Mesenchymal stem cell (in vitro differentiated cells and primary cell): Measurements from ENCODE around the gene KRTAP10-11.
"Not testable (repeated sequence)": the region's sequence is repeated elsewhere in the genome, so short reads cannot be mapped to it uniquely, and the experiment has no call there.

ENCODE experiments used
- DNase-seq: peaks from one replicate; pipeline ENCODE4 v3.0.0-alpha.2; 2013
- H2AFZ ChIP-seq: one replicate; pipeline ENCODE4 v1.6.1; 2013; ENCODE audit warnings: low read depth, mild to moderate bottlenecking, control low read depth, inconsistent platforms, low read length, moderate library complexity
- H2AK5ac ChIP-seq: 2 replicates; pipeline ENCODE4 v1.6.1; 2013; ENCODE audit warnings: low read length, moderate library complexity, mild to moderate bottlenecking, inconsistent platforms; ENCODE audit not compliant: severe bottlenecking
- H2BK120ac ChIP-seq: one replicate; pipeline ENCODE4 v1.6.1; 2013; ENCODE audit warnings: low read depth, mild to moderate bottlenecking, inconsistent platforms, low read length, moderate library complexity
- H2BK12ac ChIP-seq, 2 experiments: one replicate each; pipeline ENCODE4 v1.6.1; 2013; ENCODE audit warnings: inconsistent platforms in 2 of 2, low read length in 2 of 2, mild to moderate bottlenecking in 2 of 2, moderate library complexity in 2 of 2, control low read depth in 1 of 2
- H2BK15ac ChIP-seq: one replicate; pipeline ENCODE4 v1.6.1; 2013; ENCODE audit warnings: mild to moderate bottlenecking, low read depth, inconsistent platforms; ENCODE audit not compliant: poor library complexity, severe bottlenecking
- H2BK5ac ChIP-seq: 2 replicates; pipeline ENCODE4 v1.6.1; 2013; ENCODE audit warnings: low read depth, mild to moderate bottlenecking, low read length, control low read depth, inconsistent platforms; ENCODE audit not compliant: poor library complexity, severe bottlenecking
- H3K14ac ChIP-seq, 2 experiments: one replicate each; pipeline ENCODE4 v1.6.1; 2013; ENCODE audit warnings: inconsistent platforms in 2 of 2, low read length in 2 of 2, control low read depth in 1 of 2, mild to moderate bottlenecking in 1 of 2, moderate library complexity in 1 of 2
- H3K18ac ChIP-seq, 2 experiments: one replicate each; pipeline ENCODE4 v1.6.1; 2013; ENCODE audit warnings: inconsistent platforms in 2 of 2, low read length in 2 of 2, control low read depth in 1 of 2, low read depth in 1 of 2, mild to moderate bottlenecking in 1 of 2
- H3K23ac ChIP-seq, 2 experiments: one replicate each; pipeline ENCODE4 v1.6.1; 2013; ENCODE audit warnings: inconsistent platforms in 2 of 2, low read length in 2 of 2, mild to moderate bottlenecking in 2 of 2, moderate library complexity in 2 of 2, control low read depth in 1 of 2
- H3K27ac ChIP-seq: 2 replicates; pipeline ENCODE4 v1.5.1; 2013; ENCODE audit warnings: mild to moderate bottlenecking, moderate library complexity, low read length, control low read depth, inconsistent platforms; ENCODE audit not compliant: poor library complexity, severe bottlenecking
- H3K27me3 ChIP-seq, 2 experiments: 2 replicates each; pipeline versions ENCODE4 v1.6.1 to v1.7.0; 2013; ENCODE audit warnings: low read length in 2 of 2, mild to moderate bottlenecking in 2 of 2, moderate library complexity in 2 of 2, control low read depth in 1 of 2, inconsistent platforms in 1 of 2; ENCODE audit not compliant: control insufficient read depth in 1 of 2, insufficient read depth in 1 of 2
- H3K36me3 ChIP-seq, 2 experiments: 2 replicates each; pipeline versions ENCODE4 v1.6.1 to v1.7.0; 2013; ENCODE audit warnings: low read length in 2 of 2, control low read depth in 1 of 2, inconsistent platforms in 1 of 2, low read depth in 1 of 2, mild to moderate bottlenecking in 1 of 2; ENCODE audit not compliant: insufficient read depth in 2 of 2, control insufficient read depth in 1 of 2
- H3K4ac ChIP-seq, 2 experiments: one replicate each; pipeline ENCODE4 v1.6.1; 2013; ENCODE audit warnings: inconsistent platforms in 2 of 2, low read length in 2 of 2, mild to moderate bottlenecking in 2 of 2, moderate library complexity in 2 of 2, control low read depth in 1 of 2, low read depth in 1 of 2
- H3K4me1 ChIP-seq: 2 replicates; pipeline ENCODE4 v1.6.1; 2013; ENCODE audit warnings: low read depth, low read length, control low read depth; ENCODE audit not compliant: control insufficient read depth, insufficient read depth
- H3K4me2 ChIP-seq: 2 replicates; pipeline ENCODE4 v1.6.1; 2013; ENCODE audit warnings: low read length, mild to moderate bottlenecking, inconsistent platforms; ENCODE audit not compliant: poor library complexity, severe bottlenecking
- H3K4me3 ChIP-seq, 2 experiments: 2 replicates each; pipeline versions ENCODE4 v1.5.1 to v1.7.0; 2013; ENCODE audit warnings: low read length in 2 of 2, mild to moderate bottlenecking in 2 of 2, control low read depth in 1 of 2, low read depth in 1 of 2; ENCODE audit not compliant: insufficient read depth in 1 of 2
- H3K79me1 ChIP-seq: replicated peaks from 2 replicates; pipeline ENCODE4 v1.6.1; 2013; ENCODE audit warnings: mild to moderate bottlenecking, control low read depth, low read length, inconsistent platforms; ENCODE audit not compliant: poor library complexity, severe bottlenecking
- H3K9ac ChIP-seq: 2 replicates; pipeline ENCODE4 v1.7.0; 2013; ENCODE audit warnings: mild to moderate bottlenecking, low read length, moderate library complexity
- H3K9me3 ChIP-seq: 2 replicates; pipeline ENCODE4 v1.7.0; 2013; ENCODE audit warnings: mild to moderate bottlenecking, low read length; ENCODE audit not compliant: control insufficient read depth
- H4K8ac ChIP-seq: one replicate; pipeline ENCODE4 v1.6.1; 2013; ENCODE audit warnings: inconsistent platforms, mild to moderate bottlenecking, low read length, moderate library complexity
- H4K91ac ChIP-seq: one replicate; pipeline ENCODE4 v1.6.1; 2013; ENCODE audit warnings: mild to moderate bottlenecking, low read length, inconsistent platforms
- WGBS: methylation state at CpG from one replicate; pipeline ENCODE4 v1.1.7; 2013; ENCODE audit warnings: mixed read lengths; 5-methylcytosine and 5-hydroxymethylcytosine counted together

The KRTAP10-11 gene

DNA sequence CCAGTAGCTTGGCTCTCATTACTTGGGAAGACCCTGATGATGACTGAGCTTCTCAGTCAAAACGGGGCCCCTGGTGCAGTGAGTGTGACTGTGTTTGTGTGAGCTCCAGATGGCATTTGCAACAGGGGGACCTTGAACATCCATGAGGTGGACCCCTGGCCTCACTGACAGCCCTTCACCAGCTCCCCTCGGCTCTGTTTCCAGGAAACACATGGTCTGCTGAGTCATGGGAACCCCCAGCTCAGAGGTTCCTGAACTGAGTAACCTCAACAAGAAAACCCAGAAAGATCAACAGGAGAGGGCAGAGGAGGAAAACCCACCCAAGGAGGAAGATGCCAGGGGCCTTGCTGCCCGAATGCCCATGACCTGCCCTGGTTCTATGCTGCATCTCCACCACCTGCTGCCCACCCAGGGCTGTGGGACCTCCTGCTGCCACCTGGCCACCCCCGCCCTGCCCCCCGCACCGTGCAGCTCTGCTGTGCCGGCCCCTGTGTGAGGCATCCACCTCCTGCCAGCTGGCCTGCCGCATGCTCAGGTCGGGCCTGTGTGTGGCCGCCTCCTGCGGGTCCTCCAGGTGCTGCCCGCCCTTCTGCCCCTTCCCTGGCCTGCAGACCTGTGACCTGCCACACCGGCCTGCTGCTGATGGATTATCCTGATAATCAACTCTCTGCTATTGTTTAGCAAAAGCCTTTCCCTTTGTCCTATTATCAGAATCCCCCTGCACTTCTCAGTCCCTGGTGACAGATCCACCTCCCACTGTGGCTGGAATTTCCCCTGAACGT is 40.0 kb downstream of the KRTAP10-11 start:
- Histone ChIP-seq H2BK12ac (no peak overlapping the region), H4K8ac (no peak overlapping the region), H3K79me1 (no peaks in the 10 kb centered on the region), H2BK120ac (no peak overlapping the region), H2AK5ac (no peak overlapping the region), H3K36me3 (no peaks in the 10 kb centered on the region), H3K4me3 (no peak overlapping the region), H3K27me3 (peaks cover 37 to 40% of the 10 kb centered on the region in 2 experiments), H3K9me3 (peaks cover 2% of the 10 kb centered on the region), H3K4me1 (no peaks in the 10 kb centered on the region), H4K91ac (no peak overlapping the region), H3K23ac (no peak overlapping the region), H3K27ac (no peak overlapping the region), H2BK5ac (no peak overlapping the region), H2BK15ac (no peak overlapping the region), H3K18ac (no peak overlapping the region), H3K4me2 (no peak overlapping the region), H3K14ac (no peak overlapping the region), H3K9ac (no peak overlapping the region), H3K4ac (no peak overlapping the region), H2AFZ (no peak overlapping the region)
- WGBS: 50% methylated on average over 12 of the region's 14 CpGs
- DNase-seq: no peak

GRCh38 chr21:44686843-44687561 is 40.8 kb downstream of the KRTAP10-11 start:
- WGBS: 71% methylated on average over 25 of the region's 25 CpGs
- no peak overlapping the region for H4K91ac ChIP-seq
- H3K14ac ChIP-seq: no peak overlapping the region
- peaks cover 4% of the 10 kb centered on the region for H3K9me3 ChIP-seq
- no peak overlapping the region for H2AFZ ChIP-seq
- H3K18ac ChIP-seq: no peak overlapping the region
- H4K8ac ChIP-seq: no peak overlapping the region
- no peak overlapping the region for H3K4me2 ChIP-seq
- no peak overlapping the region for H2BK15ac ChIP-seq
- H2AK5ac ChIP-seq: no peak overlapping the region
- H3K27me3 ChIP-seq: peaks cover 37 to 41% of the 10 kb centered on the region in 2 experiments
- no peak overlapping the region for H3K4ac ChIP-seq
- H3K23ac ChIP-seq: no peak overlapping the region
- no peak overlapping the region for H2BK12ac ChIP-seq
- no peak overlapping the region for H2BK120ac ChIP-seq
- no peaks in the 10 kb centered on the region for H3K36me3 ChIP-seq
- H3K79me1 ChIP-seq: no peaks in the 10 kb centered on the region
- H3K4me3 ChIP-seq: no peak overlapping the region
- no peak overlapping the region for H2BK5ac ChIP-seq
- H3K4me1 ChIP-seq: no peaks in the 10 kb centered on the region
- DNase-seq: no peak
- no peak overlapping the region for H3K27ac ChIP-seq
- H3K9ac ChIP-seq: no peak overlapping the region

DNA sequence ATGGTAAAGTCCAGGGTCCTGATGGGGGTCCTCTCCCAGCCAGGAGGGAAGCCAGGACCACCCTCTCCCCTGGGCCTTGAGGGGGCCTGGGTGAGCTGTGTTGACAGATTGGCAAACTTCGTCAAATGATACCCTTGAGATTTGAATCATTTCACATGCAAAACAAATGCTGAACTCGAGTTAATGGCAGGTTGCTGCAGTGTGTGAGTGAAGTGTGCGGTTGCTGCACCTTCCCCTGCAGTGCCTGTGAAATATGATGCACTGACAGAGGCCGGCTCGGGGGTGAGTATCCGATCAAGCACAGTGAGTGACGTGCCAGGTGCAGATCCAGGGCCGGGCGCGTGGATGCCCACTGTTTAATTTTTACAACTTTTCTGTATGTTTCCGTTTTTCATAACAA is 41.5 kb downstream of the KRTAP10-11 start:
- Histone ChIP-seq H3K27ac (no peak overlapping the region), H3K18ac (no peak overlapping the region), H2AK5ac (no peak overlapping the region), H4K8ac (no peak overlapping the region), H3K23ac (no peak overlapping the region), H3K27me3 (peaks cover 30 to 36% of the 10 kb centered on the region in 2 experiments), H3K36me3 (no peaks in the 10 kb centered on the region), H3K9me3 (peaks cover 8% of the 10 kb centered on the region), H3K4me3 (no peak overlapping the region), H3K4me2 (no peak overlapping the region), H2AFZ (no peak overlapping the region), H3K9ac (no peak overlapping the region), H4K91ac (no peak overlapping the region), H2BK12ac (no peak overlapping the region), H3K4me1 (no peaks in the 10 kb centered on the region), H3K4ac (no peak overlapping the region), H3K79me1 (no peaks in the 10 kb centered on the region), H3K14ac (no peak overlapping the region), H2BK15ac (no peak overlapping the region), H2BK5ac (no peak overlapping the region), H2BK120ac (no peak overlapping the region)
- 70% methylated on average over 7 of the region's 11 CpGs for WGBS
- no peak for DNase-seq

- H4K8ac ChIP-seq, H3K14ac ChIP-seq, H3K9ac ChIP-seq, H3K4me1 ChIP-seq, H4K91ac ChIP-seq, H2AK5ac ChIP-seq, H3K23ac ChIP-seq, H2AFZ ChIP-seq, DNase-seq, H2BK5ac ChIP-seq, H3K4ac ChIP-seq, H3K18ac ChIP-seq, H3K36me3 ChIP-seq, H3K79me1 ChIP-seq, H2BK15ac ChIP-seq, H2BK120ac ChIP-seq, H2BK12ac ChIP-seq, H3K4me3 ChIP-seq, H3K27ac ChIP-seq, H3K4me2 ChIP-seq: not testable (repeated sequence)
- WGBS: 90% methylated on average over 3 of the region's 3 CpGs
- Histone ChIP-seq H3K9me3 (peaks cover 22% of the 10 kb centered on the region), H3K27me3 (peaks cover 23 to 28% of the 10 kb centered on the region in 2 experiments)
Measured at GRCh38 chr21:44689740-44690139, 43.5 kb downstream of the KRTAP10-11 start.
